ENCODE measurements around the gene LMX1A.

- TF ChIP-seq CTCF (conservative IDR thresholded peaks at IDR 0.05; ENCODE audit: low read depth in 2 of 2) = no peak
- no peak for TF ChIP-seq POLR2AphosphoS5 (IDR thresholded peaks at IDR 0.05; ENCODE audit: low read depth)
- no peak for TF ChIP-seq EZH2 (IDR thresholded peaks at IDR 0.05; ENCODE audit: low read depth, unreplicated experiment)
These were observed 122.4 kb downstream of the LMX1A start for GRCh38 chr1:165234149-165234548.

Data from GM23338 (cell line).